Stimulated activated CD4-positive, alpha-beta T cell treated with anti-CD3 and anti-CD28 coated beads, Interleukin-1b, Interleukin-23, amount 100 ng/mL, for 24 hours (primary cell): ENCODE measurements around the gene FRMD4A.
"Not testable (repeated sequence)": the region's sequence is repeated elsewhere in the genome, so short reads cannot be mapped to it uniquely, and the experiment has no call there.

Experiments
- DNase-seq, 4 experiments: peaks; one replicate each; pipeline ENCODE4 v3.0.0-alpha.2; 2020; ENCODE audit warnings: low read depth in 4 of 4, low spot score in 1 of 4

FRMD4A gene

GRCh38 chr10:13891128-13892000 lies 439.4 kb downstream of the FRMD4A start:
- DNase-seq: peak in 2 of 4 experiments; percentile 0 to 5

GRCh38 chr10:13890233-13891127 lies 440.2 kb downstream of the FRMD4A start:
- no peak for DNase-seq

GRCh38 chr10:13887761-13888160 lies 443.0 kb downstream of the FRMD4A start:
- no peak for DNase-seq

GRCh38 chr10:13885238-13885990 lies 445.3 kb downstream of the FRMD4A start:
- no peak for DNase-seq

- no peak for DNase-seq
Observed at GRCh38 chr10:13883636-13884444, 446.9 kb downstream of the FRMD4A start.

- no peak for DNase-seq
Observed at GRCh38 chr10:13882119-13882711, 448.5 kb downstream of the FRMD4A start.

GRCh38 chr10:13880760-13881159 lies 450.0 kb downstream of the FRMD4A start:
- no peak for DNase-seq

- DNase-seq: no peak
Observed at GRCh38 chr10:13877154-13877909, 453.4 kb downstream of the FRMD4A start.

GRCh38 chr10:13873196-13873595 lies 457.5 kb downstream of the FRMD4A start:
- DNase-seq: no peak

- DNase-seq: no peak
Observed at GRCh38 chr10:13872411-13872810, 458.3 kb downstream of the FRMD4A start.

GRCh38 chr10:13871776-13872175 lies 458.9 kb downstream of the FRMD4A start:
- no peak for DNase-seq

GRCh38 chr10:13871011-13871410 lies 459.7 kb downstream of the FRMD4A start:
- DNase-seq: no peak

- no peak for DNase-seq
Observed at GRCh38 chr10:13869295-13869664, 461.4 kb downstream of the FRMD4A start.

- DNase-seq: no peak
Observed at GRCh38 chr10:13868528-13869294, 462.0 kb downstream of the FRMD4A start.

GRCh38 chr10:13867822-13868221 lies 462.9 kb downstream of the FRMD4A start:
- no peak for DNase-seq

- no peak for DNase-seq
Observed at GRCh38 chr10:13865758-13866491, 464.8 kb downstream of the FRMD4A start.

GRCh38 chr10:13865220-13865619 lies 465.5 kb downstream of the FRMD4A start:
- not testable (repeated sequence) for DNase-seq
